K562 (cell line): Measurements from ENCODE around the gene ZBTB20.

ENCODE experiments used
- BACH1 ChIP-seq: fragments of 200-800 bp; sonication (Bioruptor generic); IDR thresholded peaks from 2 replicates; pipeline ENCODE4 v1.6.1; 2016; ENCODE audit warnings: missing genetic modification characterization, missing compliant biosample characterization
- CREB3 ChIP-seq: fragments of 450-650 bp; conservative IDR thresholded peaks from 2 replicates; pipeline ENCODE4 v1.6.1; 2016; ENCODE audit warnings: missing genetic modification characterization, low read depth, mild to moderate bottlenecking, missing compliant biosample characterization, moderate library complexity
- NFE2L1 ChIP-seq: fragments of 450-650 bp; IDR thresholded peaks from 2 replicates; pipeline ENCODE4 v1.6.1; 2016; ENCODE audit warnings: missing genetic modification characterization, low read depth, mild to moderate bottlenecking, missing compliant biosample characterization, moderate library complexity, borderline replicate concordance
- NFIX ChIP-seq: fragments of 250-450 bp; sonication (Bioruptor Pico); IDR thresholded peaks from 2 replicates; pipeline ENCODE4 v1.4.0; 2020; ENCODE audit warnings: low read depth, mild to moderate bottlenecking, moderate library complexity
- SMAD4 ChIP-seq: fragments of 250-450 bp; sonication (Bioruptor Pico); conservative IDR thresholded peaks from 2 replicates; pipeline ENCODE4 v1.8.0; 2021; ENCODE audit warnings: inconsistent platforms, mild to moderate bottlenecking, moderate library complexity
- SNIP1 ChIP-seq: fragments of 450-650 bp; IDR thresholded peaks from 2 replicates; pipeline ENCODE4 v1.7.1; 2017; ENCODE audit warnings: low read depth, mild to moderate bottlenecking
- ZNF586 ChIP-seq: fragments of 450-650 bp; formaldehyde crosslinking; conservative IDR thresholded peaks from 2 replicates; pipeline ENCODE4 v1.4.0; 2020; ENCODE audit warnings: mild to moderate bottlenecking, moderate library complexity
- TF ChIP-seq, protein P1 (sequence below): fragments of 150-350 bp; IDR thresholded peaks from 2 replicates; pipeline ENCODE4 v1.6.1; 2014; ENCODE audit warnings: low read depth, mild to moderate bottlenecking, low read length, borderline replicate concordance

- no peak for TF ChIP-seq SNIP1
- TF ChIP-seq BACH1 = no peak
- TF ChIP-seq NFIX (CRISPR knock-in tag) = no peak
- TF ChIP-seq NFE2L1 (tag) = no peak
- TF ChIP-seq, protein P1, sequence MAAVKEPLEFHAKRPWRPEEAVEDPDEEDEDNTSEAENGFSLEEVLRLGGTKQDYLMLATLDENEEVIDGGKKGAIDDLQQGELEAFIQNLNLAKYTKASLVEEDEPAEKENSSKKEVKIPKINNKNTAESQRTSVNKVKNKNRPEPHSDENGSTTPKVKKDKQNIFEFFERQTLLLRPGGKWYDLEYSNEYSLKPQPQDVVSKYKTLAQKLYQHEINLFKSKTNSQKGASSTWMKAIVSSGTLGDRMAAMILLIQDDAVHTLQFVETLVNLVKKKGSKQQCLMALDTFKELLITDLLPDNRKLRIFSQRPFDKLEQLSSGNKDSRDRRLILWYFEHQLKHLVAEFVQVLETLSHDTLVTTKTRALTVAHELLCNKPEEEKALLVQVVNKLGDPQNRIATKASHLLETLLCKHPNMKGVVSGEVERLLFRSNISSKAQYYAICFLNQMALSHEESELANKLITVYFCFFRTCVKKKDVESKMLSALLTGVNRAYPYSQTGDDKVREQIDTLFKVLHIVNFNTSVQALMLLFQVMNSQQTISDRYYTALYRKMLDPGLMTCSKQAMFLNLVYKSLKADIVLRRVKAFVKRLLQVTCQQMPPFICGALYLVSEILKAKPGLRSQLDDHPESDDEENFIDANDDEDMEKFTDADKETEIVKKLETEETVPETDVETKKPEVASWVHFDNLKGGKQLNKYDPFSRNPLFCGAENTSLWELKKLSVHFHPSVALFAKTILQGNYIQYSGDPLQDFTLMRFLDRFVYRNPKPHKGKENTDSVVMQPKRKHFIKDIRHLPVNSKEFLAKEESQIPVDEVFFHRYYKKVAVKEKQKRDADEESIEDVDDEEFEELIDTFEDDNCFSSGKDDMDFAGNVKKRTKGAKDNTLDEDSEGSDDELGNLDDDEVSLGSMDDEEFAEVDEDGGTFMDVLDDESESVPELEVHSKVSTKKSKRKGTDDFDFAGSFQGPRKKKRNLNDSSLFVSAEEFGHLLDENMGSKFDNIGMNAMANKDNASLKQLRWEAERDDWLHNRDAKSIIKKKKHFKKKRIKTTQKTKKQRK = no peak
- no peak for TF ChIP-seq SMAD4 (CRISPR knock-in tag)
- no peak for TF ChIP-seq CREB3
- no peak for TF ChIP-seq ZNF586
Observed at GRCh38 chr3:114622001-114622400, 525.1 kb downstream of the ZBTB20 start.
